Mesenchymal stem cell (in vitro differentiated cells and primary cell): Measurements from ENCODE around the gene C9orf72.

Source experiments
- DNase-seq: peaks from one replicate; pipeline ENCODE4 v3.0.0-alpha.2; 2013
- H2AFZ ChIP-seq: one replicate; pipeline ENCODE4 v1.6.1; 2013; ENCODE audit warnings: low read depth, mild to moderate bottlenecking, control low read depth, inconsistent platforms, low read length, moderate library complexity
- H2AK5ac ChIP-seq: 2 replicates; pipeline ENCODE4 v1.6.1; 2013; ENCODE audit warnings: low read length, moderate library complexity, mild to moderate bottlenecking, inconsistent platforms; ENCODE audit not compliant: severe bottlenecking
- H2BK120ac ChIP-seq: one replicate; pipeline ENCODE4 v1.6.1; 2013; ENCODE audit warnings: low read depth, mild to moderate bottlenecking, inconsistent platforms, low read length, moderate library complexity
- H2BK12ac ChIP-seq, 2 experiments: one replicate each; pipeline ENCODE4 v1.6.1; 2013; ENCODE audit warnings: inconsistent platforms in 2 of 2, low read length in 2 of 2, mild to moderate bottlenecking in 2 of 2, moderate library complexity in 2 of 2, control low read depth in 1 of 2
- H2BK15ac ChIP-seq: one replicate; pipeline ENCODE4 v1.6.1; 2013; ENCODE audit warnings: mild to moderate bottlenecking, low read depth, inconsistent platforms; ENCODE audit not compliant: poor library complexity, severe bottlenecking
- H2BK5ac ChIP-seq: 2 replicates; pipeline ENCODE4 v1.6.1; 2013; ENCODE audit warnings: low read depth, mild to moderate bottlenecking, low read length, control low read depth, inconsistent platforms; ENCODE audit not compliant: poor library complexity, severe bottlenecking
- H3K14ac ChIP-seq, 2 experiments: one replicate each; pipeline ENCODE4 v1.6.1; 2013; ENCODE audit warnings: inconsistent platforms in 2 of 2, low read length in 2 of 2, control low read depth in 1 of 2, mild to moderate bottlenecking in 1 of 2, moderate library complexity in 1 of 2
- H3K18ac ChIP-seq, 2 experiments: one replicate each; pipeline ENCODE4 v1.6.1; 2013; ENCODE audit warnings: inconsistent platforms in 2 of 2, low read length in 2 of 2, control low read depth in 1 of 2, low read depth in 1 of 2, mild to moderate bottlenecking in 1 of 2
- H3K23ac ChIP-seq, 2 experiments: one replicate each; pipeline ENCODE4 v1.6.1; 2013; ENCODE audit warnings: inconsistent platforms in 2 of 2, low read length in 2 of 2, mild to moderate bottlenecking in 2 of 2, moderate library complexity in 2 of 2, control low read depth in 1 of 2
- H3K27ac ChIP-seq: 2 replicates; pipeline ENCODE4 v1.5.1; 2013; ENCODE audit warnings: mild to moderate bottlenecking, moderate library complexity, low read length, control low read depth, inconsistent platforms; ENCODE audit not compliant: poor library complexity, severe bottlenecking
- H3K27me3 ChIP-seq, 2 experiments: 2 replicates each; pipeline versions ENCODE4 v1.6.1 to v1.7.0; 2013; ENCODE audit warnings: low read length in 2 of 2, mild to moderate bottlenecking in 2 of 2, moderate library complexity in 2 of 2, control low read depth in 1 of 2, inconsistent platforms in 1 of 2; ENCODE audit not compliant: control insufficient read depth in 1 of 2, insufficient read depth in 1 of 2
- H3K36me3 ChIP-seq, 2 experiments: 2 replicates each; pipeline versions ENCODE4 v1.6.1 to v1.7.0; 2013; ENCODE audit warnings: low read length in 2 of 2, control low read depth in 1 of 2, inconsistent platforms in 1 of 2, low read depth in 1 of 2, mild to moderate bottlenecking in 1 of 2; ENCODE audit not compliant: insufficient read depth in 2 of 2, control insufficient read depth in 1 of 2
- H3K4ac ChIP-seq, 2 experiments: one replicate each; pipeline ENCODE4 v1.6.1; 2013; ENCODE audit warnings: inconsistent platforms in 2 of 2, low read length in 2 of 2, mild to moderate bottlenecking in 2 of 2, moderate library complexity in 2 of 2, control low read depth in 1 of 2, low read depth in 1 of 2
- H3K4me1 ChIP-seq: 2 replicates; pipeline ENCODE4 v1.6.1; 2013; ENCODE audit warnings: low read depth, low read length, control low read depth; ENCODE audit not compliant: control insufficient read depth, insufficient read depth
- H3K4me2 ChIP-seq: 2 replicates; pipeline ENCODE4 v1.6.1; 2013; ENCODE audit warnings: low read length, mild to moderate bottlenecking, inconsistent platforms; ENCODE audit not compliant: poor library complexity, severe bottlenecking
- H3K4me3 ChIP-seq, 2 experiments: 2 replicates each; pipeline versions ENCODE4 v1.5.1 to v1.7.0; 2013; ENCODE audit warnings: low read length in 2 of 2, mild to moderate bottlenecking in 2 of 2, control low read depth in 1 of 2, low read depth in 1 of 2; ENCODE audit not compliant: insufficient read depth in 1 of 2
- H3K79me1 ChIP-seq: replicated peaks from 2 replicates; pipeline ENCODE4 v1.6.1; 2013; ENCODE audit warnings: mild to moderate bottlenecking, control low read depth, low read length, inconsistent platforms; ENCODE audit not compliant: poor library complexity, severe bottlenecking
- H3K9ac ChIP-seq: 2 replicates; pipeline ENCODE4 v1.7.0; 2013; ENCODE audit warnings: mild to moderate bottlenecking, low read length, moderate library complexity
- H3K9me3 ChIP-seq: 2 replicates; pipeline ENCODE4 v1.7.0; 2013; ENCODE audit warnings: mild to moderate bottlenecking, low read length; ENCODE audit not compliant: control insufficient read depth
- H4K8ac ChIP-seq: one replicate; pipeline ENCODE4 v1.6.1; 2013; ENCODE audit warnings: inconsistent platforms, mild to moderate bottlenecking, low read length, moderate library complexity
- H4K91ac ChIP-seq: one replicate; pipeline ENCODE4 v1.6.1; 2013; ENCODE audit warnings: mild to moderate bottlenecking, low read length, inconsistent platforms
- WGBS: methylation state at CpG from one replicate; pipeline ENCODE4 v1.1.7; 2013; ENCODE audit warnings: mixed read lengths; 5-methylcytosine and 5-hydroxymethylcytosine counted together

Gene C9orf72

GRCh38 chr9:27506981-27507380, 66.3 kb downstream of the C9orf72 start:
- Histone ChIP-seq H3K4me3 (no peak overlapping the region), H3K18ac (no peak overlapping the region), H3K14ac (no peak overlapping the region), H3K4ac (no peak overlapping the region), H2BK120ac (no peak overlapping the region), H4K8ac (no peak overlapping the region), H3K9me3 (no peaks in the 10 kb centered on the region), H3K23ac (no peak overlapping the region), H3K4me2 (no peak overlapping the region), H2BK12ac (no peak overlapping the region), H3K79me1 (no peaks in the 10 kb centered on the region), H2BK5ac (no peak overlapping the region), H3K9ac (no peak overlapping the region), H3K27ac (no peak overlapping the region), H2BK15ac (no peak overlapping the region), H4K91ac (no peak overlapping the region), H3K36me3 (no peaks in the 10 kb centered on the region), H2AK5ac (no peak overlapping the region), H3K4me1 (no peaks in the 10 kb centered on the region), H3K27me3 (peaks cover 0 to 7% of the 10 kb centered on the region in 2 experiments), H2AFZ (no peak overlapping the region)
- DNase-seq = no peak
- 70% methylated on average over 2 of the region's 2 CpGs for WGBS

DNA sequence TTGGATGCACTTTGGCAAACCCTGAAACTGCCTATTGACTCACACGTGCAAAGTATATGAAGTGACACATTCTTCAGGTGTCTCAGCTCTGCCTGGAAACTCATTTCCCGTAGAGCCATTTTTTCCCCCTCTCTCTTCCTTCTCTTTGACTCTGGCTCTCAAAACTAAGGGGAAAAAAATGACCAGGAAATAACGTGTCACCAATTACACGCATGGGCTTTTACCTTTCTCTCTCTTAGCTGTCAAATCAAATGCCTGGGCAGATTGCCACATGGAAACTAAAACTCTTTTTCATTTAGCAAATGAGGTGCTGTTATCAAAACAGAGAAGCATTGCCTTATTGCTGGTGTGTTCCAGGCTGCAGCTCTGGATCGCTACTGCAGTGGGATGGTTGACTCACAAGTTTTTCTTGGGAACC, 67.5 kb downstream of the C9orf72 start:
- Histone ChIP-seq H3K23ac (no peak overlapping the region), H2BK5ac (no peak overlapping the region), H2AFZ (no peak overlapping the region), H4K8ac (no peak overlapping the region), H2BK120ac (no peak overlapping the region), H3K27ac (no peak overlapping the region), H3K18ac (no peak overlapping the region), H3K14ac (no peak overlapping the region), H3K79me1 (no peaks in the 10 kb centered on the region), H3K9me3 (no peaks in the 10 kb centered on the region), H3K27me3 (peaks cover 0 to 6% of the 10 kb centered on the region in 2 experiments), H2BK15ac (no peak overlapping the region), H3K36me3 (no peaks in the 10 kb centered on the region), H2BK12ac (no peak overlapping the region), H4K91ac (no peak overlapping the region), H3K4me2 (no peak overlapping the region), H3K4ac (no peak overlapping the region), H3K4me1 (no peaks in the 10 kb centered on the region), H3K4me3 (no peak overlapping the region), H3K9ac (no peak overlapping the region), H2AK5ac (no peak overlapping the region)
- DNase-seq = no peak
- WGBS = 83% methylated on average over 5 of the region's 5 CpGs

DNA sequence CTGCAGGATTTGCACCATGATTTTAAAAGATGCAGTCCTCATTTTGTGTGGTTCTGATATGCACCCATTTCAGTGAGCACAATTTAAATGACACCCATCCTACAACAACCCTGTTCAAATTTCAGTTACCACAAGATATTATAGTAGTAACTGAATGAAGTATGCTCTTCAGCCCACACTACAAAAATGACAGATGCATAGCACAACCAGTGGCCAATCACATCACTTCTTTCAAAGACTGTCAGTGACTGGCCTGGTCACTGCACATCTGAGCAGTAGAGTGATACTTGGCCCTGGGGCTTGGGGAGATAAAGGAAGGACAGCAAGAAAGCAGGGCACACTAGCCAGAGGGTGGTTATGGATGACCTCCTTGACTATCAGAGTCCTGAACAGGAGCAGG, 69.0 kb downstream of the C9orf72 start:
- Histone ChIP-seq H4K91ac (no peak overlapping the region), H4K8ac (no peak overlapping the region), H3K9me3 (no peaks in the 10 kb centered on the region), H2BK120ac (no peak overlapping the region), H3K23ac (no peak overlapping the region), H3K4me1 (no peaks in the 10 kb centered on the region), H2BK12ac (no peak overlapping the region), H2AFZ (no peak overlapping the region), H2BK15ac (no peak overlapping the region), H3K4me2 (no peak overlapping the region), H3K14ac (no peak overlapping the region), H3K18ac (no peak overlapping the region), H2AK5ac (no peak overlapping the region), H3K36me3 (no peaks in the 10 kb centered on the region), H3K79me1 (no peaks in the 10 kb centered on the region), H2BK5ac (no peak overlapping the region), H3K27me3 (peaks cover 0 to 4% of the 10 kb centered on the region in 2 experiments), H3K27ac (no peak overlapping the region), H3K4me3 (no peak overlapping the region), H3K9ac (no peak overlapping the region), H3K4ac (no peak overlapping the region)
- no peak for DNase-seq

GRCh38 chr9:27503623-27504022, 69.7 kb downstream of the C9orf72 start:
- no peaks in the 10 kb centered on the region for H3K9me3 ChIP-seq
- H3K18ac ChIP-seq = no peak overlapping the region
- H3K79me1 ChIP-seq = no peaks in the 10 kb centered on the region
- no peak overlapping the region for H3K14ac ChIP-seq
- no peak overlapping the region for H3K4me3 ChIP-seq
- H3K4me1 ChIP-seq = no peaks in the 10 kb centered on the region
- no peak for DNase-seq
- no peak overlapping the region for H2BK120ac ChIP-seq
- no peaks in the 10 kb centered on the region for H3K36me3 ChIP-seq
- H2BK5ac ChIP-seq = no peak overlapping the region
- H4K91ac ChIP-seq = no peak overlapping the region
- no peak overlapping the region for H2AK5ac ChIP-seq
- no peak overlapping the region for H2AFZ ChIP-seq
- H3K27ac ChIP-seq = no peak overlapping the region
- peaks cover 0 to 4% of the 10 kb centered on the region in 2 experiments for H3K27me3 ChIP-seq
- no peak overlapping the region for H4K8ac ChIP-seq
- no peak overlapping the region for H3K4me2 ChIP-seq
- 85% methylated on average over 4 of the region's 4 CpGs for WGBS
- H3K4ac ChIP-seq = no peak overlapping the region
- no peak overlapping the region for H2BK12ac ChIP-seq
- no peak overlapping the region for H3K9ac ChIP-seq
- H3K23ac ChIP-seq = no peak overlapping the region
- H2BK15ac ChIP-seq = no peak overlapping the region
